ENCODE measurements around the gene SEPTIN11.

GRCh38 chr4:76977736-76978350 lies 28.3 kb downstream of the SEPTIN11 start:
- no peak for TF ChIP-seq CTCF (IDR thresholded peaks at IDR 0.05; ENCODE audit: insufficient read depth, low read depth, low read length)
- no peak for TF ChIP-seq EZH2 (IDR thresholded peaks at IDR 0.05; ENCODE audit: insufficient read depth, low read length)
